Suppressor macrophage treated with lipopolysaccharide for 4 hours (primary cell): Measurements from ENCODE around the gene TBC1D5.
A peak's percentile ranks its signal among the peaks of the same experiment; 100 is the strongest.

Source experiments
- DNase-seq: peaks from one replicate; pipeline ENCODE4 v3.0.0-alpha.2; 2020

Gene TBC1D5

GRCh38 chr3:17336291-17336690, 406.1 kb downstream of the TBC1D5 start:
- no peak for DNase-seq

- DNase-seq: no peak
Observed at GRCh38 chr3:17333893-17334292, 408.5 kb downstream of the TBC1D5 start.

DNA sequence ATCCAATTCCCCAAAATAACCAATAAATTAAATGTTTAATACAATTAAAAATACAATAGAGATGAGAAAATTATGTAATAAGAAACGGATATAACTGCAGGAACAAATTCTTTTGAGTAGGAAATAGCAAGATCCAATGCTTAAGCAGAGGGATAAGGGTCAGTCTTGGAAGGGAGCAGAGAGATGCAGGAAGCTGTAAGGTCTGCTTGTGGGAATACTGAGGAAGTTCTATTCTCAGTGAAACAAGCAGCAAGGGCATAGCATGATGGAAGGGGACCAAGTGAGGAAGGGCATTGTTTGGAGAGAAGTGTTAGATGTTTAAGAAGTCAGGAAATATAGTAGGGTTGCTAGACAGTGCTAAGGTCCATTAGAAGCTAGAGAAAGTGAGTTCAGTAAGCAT, 409.0 kb downstream of the TBC1D5 start:
- no peak for DNase-seq

- DNase-seq: no peak
Observed at GRCh38 chr3:17330660-17331059, 411.8 kb downstream of the TBC1D5 start.

- DNase-seq: peak; percentile 6
Observed at GRCh38 chr3:17329927-17330326, 412.5 kb downstream of the TBC1D5 start.

- peak; percentile 35 for DNase-seq
Observed at GRCh38 chr3:17322106-17322793, 420.2 kb downstream of the TBC1D5 start.

DNA sequence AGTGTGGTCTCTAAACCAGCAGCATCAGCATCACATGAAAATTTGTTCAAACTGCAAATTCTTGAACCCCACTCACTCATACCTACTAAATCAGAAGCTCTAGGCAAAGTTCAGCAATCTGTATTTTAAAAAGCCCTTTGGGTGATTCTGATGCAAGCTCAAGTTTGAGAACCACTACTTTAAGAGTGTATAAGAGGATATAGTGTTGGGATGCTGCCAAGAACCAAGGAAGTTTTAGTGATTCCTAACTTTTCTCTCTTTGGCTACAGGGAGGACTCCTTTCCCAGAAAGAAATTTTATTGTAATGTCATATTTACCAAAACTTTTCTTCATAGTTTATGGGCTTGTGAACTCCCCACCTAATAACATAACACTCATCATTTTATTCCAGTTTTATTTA, 422.2 kb downstream of the TBC1D5 start:
- DNase-seq: no peak

GRCh38 chr3:17315897-17316296, 426.5 kb downstream of the TBC1D5 start:
- DNase-seq: no peak

- DNase-seq: no peak
Observed at GRCh38 chr3:17314171-17314570, 428.3 kb downstream of the TBC1D5 start.

- DNase-seq: no peak
Observed at GRCh38 chr3:17313746-17314145, 428.7 kb downstream of the TBC1D5 start.

DNA sequence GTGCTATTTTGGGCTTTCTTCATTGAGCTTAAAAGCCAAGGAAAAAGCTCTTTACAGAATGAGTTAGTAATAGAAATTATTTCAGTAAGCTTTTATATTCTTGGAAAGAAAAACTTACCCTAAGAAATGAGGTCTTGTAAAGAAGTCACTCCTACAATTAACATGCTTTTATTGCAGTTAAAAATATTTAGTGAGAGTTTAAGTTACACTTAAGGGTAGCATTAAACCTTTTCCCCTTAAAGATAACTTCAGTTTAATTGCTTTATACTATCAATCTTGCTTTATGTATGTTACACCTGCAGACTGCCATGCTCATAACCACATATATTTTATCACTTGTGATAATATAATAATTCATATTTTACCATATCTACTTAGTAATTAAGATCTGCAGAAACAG, 431.4 kb downstream of the TBC1D5 start:
- DNase-seq: no peak

DNA sequence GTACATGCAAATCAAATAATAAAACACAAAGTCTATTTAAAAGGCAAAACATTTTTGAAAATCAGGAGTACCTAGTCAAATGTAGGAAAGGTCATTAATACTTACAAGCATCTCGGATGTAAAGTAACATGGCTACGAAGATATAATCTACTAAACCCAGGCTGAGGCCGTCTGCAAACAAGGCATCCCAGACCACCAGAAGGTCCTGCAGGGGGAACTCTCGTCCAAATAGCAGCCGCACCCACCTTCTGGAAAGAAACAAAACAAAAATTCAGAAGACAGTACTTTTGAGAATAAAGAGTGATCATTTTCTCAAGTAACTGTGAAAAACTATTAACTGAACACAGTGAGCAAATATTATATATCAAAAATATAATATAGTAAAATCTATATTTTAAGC, 434.5 kb downstream of the TBC1D5 start:
- no peak for DNase-seq

- no peak for DNase-seq
Observed at GRCh38 chr3:17307482-17307881, 434.9 kb downstream of the TBC1D5 start.

- no peak for DNase-seq
Observed at GRCh38 chr3:17304969-17305368, 437.5 kb downstream of the TBC1D5 start.

DNA sequence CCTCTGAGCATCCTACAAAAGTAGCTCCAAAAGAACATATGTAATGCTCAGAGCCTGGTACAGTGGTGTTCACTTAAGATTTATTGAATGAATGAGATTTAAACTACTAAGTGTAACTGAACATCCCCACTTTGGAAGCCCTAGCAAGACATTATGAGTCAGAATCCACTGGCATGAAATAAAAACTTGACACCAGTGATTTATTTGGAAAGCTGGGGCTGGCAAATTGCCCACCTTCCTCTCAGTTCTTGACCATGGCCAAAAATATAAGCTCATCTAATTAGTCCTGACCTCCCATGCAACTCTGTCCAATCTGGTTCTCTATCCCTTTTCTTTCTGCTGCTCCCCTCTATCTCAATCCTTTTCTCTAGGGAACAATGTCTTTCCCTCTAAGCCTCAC, 439.7 kb downstream of the TBC1D5 start:
- no peak for DNase-seq

DNA sequence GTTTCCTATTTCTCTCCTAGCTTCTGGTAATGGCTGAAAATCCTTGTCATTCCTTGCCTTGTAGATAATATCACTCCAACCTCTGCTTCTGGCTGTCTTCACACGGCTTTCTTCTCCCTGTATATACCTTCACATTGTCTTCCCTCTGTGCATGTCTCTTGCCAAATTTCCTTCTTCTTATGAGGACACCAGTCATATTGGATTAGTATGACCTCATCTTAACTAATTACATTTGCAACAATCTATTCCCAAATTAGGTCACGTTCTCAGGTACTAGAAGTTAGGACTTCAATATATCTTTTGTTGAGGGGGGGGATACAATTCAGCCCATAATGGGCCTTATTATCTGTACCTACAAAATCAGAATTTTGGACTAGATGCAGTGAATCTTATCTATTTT, 440.3 kb downstream of the TBC1D5 start:
- DNase-seq: no peak

DNA sequence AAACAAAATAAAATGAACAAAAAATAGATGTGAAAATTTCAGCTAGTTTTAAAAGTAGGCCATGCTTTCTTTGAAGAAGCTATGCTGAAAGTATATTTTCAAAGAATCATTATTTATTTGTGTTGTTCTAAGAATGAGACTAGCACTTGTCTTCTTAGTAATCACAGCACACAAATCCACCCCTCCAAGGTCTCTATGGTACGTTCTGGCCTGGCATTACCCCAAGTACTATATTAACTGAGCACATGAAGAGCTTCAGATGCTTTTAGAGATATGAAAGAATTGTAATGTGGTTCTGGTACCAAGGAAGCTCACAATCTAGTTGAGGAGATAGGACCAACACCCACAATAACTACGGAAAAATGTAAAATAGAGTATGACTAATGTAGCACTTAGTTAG, 441.2 kb downstream of the TBC1D5 start:
- DNase-seq: no peak

GRCh38 chr3:17300441-17300840, 442.0 kb downstream of the TBC1D5 start:
- DNase-seq: no peak

- no peak for DNase-seq
Observed at GRCh38 chr3:17298038-17298437, 444.4 kb downstream of the TBC1D5 start.

DNA sequence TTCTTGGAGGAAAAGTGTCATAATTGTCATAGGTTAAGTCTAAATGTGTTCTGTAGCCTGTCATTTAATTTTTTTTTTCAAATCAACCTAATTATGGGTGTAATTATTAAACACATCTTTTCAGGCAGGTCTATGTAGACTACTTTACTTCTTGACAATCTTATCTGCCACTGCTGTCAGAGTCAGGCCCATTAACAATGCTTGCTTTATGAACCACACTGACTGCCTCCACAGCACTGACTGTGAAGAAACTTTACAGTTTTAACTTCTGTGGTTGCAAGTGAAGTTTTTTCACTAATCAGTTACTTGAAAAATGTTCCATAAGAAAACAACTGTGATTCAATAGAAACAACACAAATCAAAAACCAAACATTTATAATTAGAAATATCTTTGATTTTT, 449.9 kb downstream of the TBC1D5 start:
- no peak for DNase-seq

- no peak for DNase-seq
Observed at GRCh38 chr3:17290894-17291293, 451.5 kb downstream of the TBC1D5 start.

DNA sequence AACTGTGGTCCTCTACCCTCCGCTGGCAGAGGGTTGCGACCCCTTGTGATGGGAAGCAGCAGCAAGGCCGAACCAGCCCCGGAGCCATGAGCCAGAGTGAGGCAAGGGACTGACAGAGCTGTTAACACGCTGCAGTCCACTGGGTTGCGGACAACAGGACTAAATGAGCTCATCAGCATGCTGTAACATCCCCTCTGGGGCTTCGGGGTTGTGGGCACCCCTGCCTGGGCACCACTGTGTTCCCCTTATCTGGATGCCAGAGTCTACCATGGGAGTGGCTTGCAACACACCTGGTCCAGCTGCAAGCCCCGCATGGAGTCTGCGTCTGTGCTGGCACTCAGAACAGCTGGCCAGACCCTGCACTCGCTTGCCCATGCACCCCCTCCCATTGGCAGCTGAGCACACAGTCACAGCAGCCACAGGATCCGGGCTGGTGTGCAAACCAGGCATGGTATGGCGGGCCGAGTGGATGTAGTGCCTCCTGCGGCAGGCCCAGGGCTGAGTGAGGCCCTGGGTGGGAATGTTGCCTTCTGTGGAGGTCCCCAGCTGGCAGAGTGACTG, 453.5 kb downstream of the TBC1D5 start:
- DNase-seq: no peak

- no peak for DNase-seq
Observed at GRCh38 chr3:17287006-17287689, 455.3 kb downstream of the TBC1D5 start.

GRCh38 chr3:17278006-17278405, 464.4 kb downstream of the TBC1D5 start:
- DNase-seq: no peak

- DNase-seq: no peak
Observed at GRCh38 chr3:17266846-17267245, 475.6 kb downstream of the TBC1D5 start.
